GM12878 (cell line): ENCODE results near the gene MEIS1. TPM values are rescaled to one million over a fixed set of nuclear protein-coding genes. Genes with fewer than 3 reads are reported as not detected.

ENCODE experiments used
- ATAC-seq: fragments of 200-7000 bp; cut with Tn5 transposase; 3 replicates; pipeline ENCODE4 v1.9.1; 2020; ENCODE audit warnings: mild to moderate bottlenecking, moderate library complexity
- BruUV-seq: library from RNA; stranded (reverse); fragments of 400-500 nt; replicated peaks from 2 replicates; lab custom pipeline; 2021; lab: Mats Ljungman, UMichigan
- CTCF ChIA-PET: fragments of 300-600 bp; sonication (Branson Sonifier 250); formaldehyde crosslinking; extraction: SDS; loops from one replicate; lab custom pipeline; 2021; ENCODE audit warnings: inconsistent platforms; lab: Yijun Ruan, JAX
- POLR2A ChIA-PET: fragments of 350-600 bp; formaldehyde crosslinking; extraction: SDS; loops from one replicate; lab custom pipeline; 2021; ENCODE audit warnings: inconsistent platforms; lab: Charles Lee
- RAD21 ChIA-PET: fragments of 300-600 bp; sonication (Branson Sonifier 250); formaldehyde crosslinking; loops from one replicate; lab custom pipeline; 2023; ENCODE audit warnings: antibody characterized with exemption; ENCODE audit not compliant: unreplicated experiment; lab: Charles Lee
- SMC1A ChIA-PET: fragments of 300-600 bp; sonication (Branson Sonifier 250); formaldehyde crosslinking; loops from one replicate; lab custom pipeline; 2023; ENCODE audit not compliant: unreplicated experiment, uncharacterized antibody; lab: Charles Lee
- DNase-seq: peaks from one replicate; pipeline ENCODE4 v3.0.0-alpha.2; 2011; ENCODE audit warnings: low read depth, low spot score
- FAIRE-seq: peaks from 3 replicates; lab custom pipeline; 2011; peaks lifted over from hg19 to GRCh38; lab: Jason Lieb, UNC
- H2AFZ ChIP-seq: 2 replicates; pipeline ENCODE4 v1.6.0; 2011; ENCODE audit warnings: low read depth, low read length, control low read depth; ENCODE audit not compliant: control insufficient read depth
- H3K27ac ChIP-seq: 2 replicates; pipeline ENCODE4 v1.5.1; 2011; ENCODE audit warnings: control low read depth; ENCODE audit not compliant: control insufficient read depth, insufficient read depth
- H3K27me3 ChIP-seq, 2 experiments: replicated peaks in 1 of 2; 2 replicates each; pipeline versions ENCODE4 v1.6.0 to v1.6.1; 2011; ENCODE audit warnings: low read length in 1 of 2; ENCODE audit not compliant: control insufficient read depth in 2 of 2, insufficient read depth in 2 of 2
- H3K36me3 ChIP-seq, 2 experiments: 2 replicates each; pipeline ENCODE4 v1.5.1; 2011; ENCODE audit warnings: low read length in 1 of 2; ENCODE audit not compliant: control insufficient read depth in 2 of 2, insufficient read depth in 2 of 2
- H3K4me1 ChIP-seq: 2 replicates; pipeline ENCODE4 v1.6.1; 2011; ENCODE audit warnings: mild to moderate bottlenecking, low read length, moderate library complexity, mixed read lengths; ENCODE audit not compliant: control insufficient read depth, insufficient read depth
- H3K4me2 ChIP-seq: 2 replicates; pipeline ENCODE4 v1.6.0; 2011; ENCODE audit warnings: control low read depth; ENCODE audit not compliant: control insufficient read depth, insufficient read depth
- H3K4me3 ChIP-seq: fragments of 200-600 bp; sonication (generic); 2 replicates; pipeline ENCODE4 v1.5.1; 2016
- H3K79me2 ChIP-seq: 2 replicates; pipeline ENCODE4 v1.6.0; 2011; ENCODE audit warnings: low read length; ENCODE audit not compliant: control insufficient read depth, insufficient read depth
- H3K9ac ChIP-seq: 2 replicates; pipeline ENCODE4 v1.8.0; 2011; ENCODE audit warnings: low read length, control low read depth, mixed read lengths; ENCODE audit not compliant: control insufficient read depth, insufficient read depth
- H3K9me3 ChIP-seq: replicated peaks from 3 replicates; pipeline ENCODE4 v1.5.1; 2011; ENCODE audit warnings: mild to moderate bottlenecking, low read length; ENCODE audit not compliant: control insufficient read depth, insufficient read depth
- H4K20me1 ChIP-seq: 2 replicates; pipeline ENCODE4 v1.6.0; 2011; ENCODE audit not compliant: control insufficient read depth, insufficient read depth
- EZH2 ChIP-seq: IDR thresholded peaks from 2 replicates; pipeline ENCODE4 v1.6.1; 2012; ENCODE audit warnings: low read depth, mild to moderate bottlenecking, control low read depth, inconsistent platforms, low read length, borderline replicate concordance; ENCODE audit not compliant: control insufficient read depth
- HDAC6 ChIP-seq: fragments of 200-600 bp; sonication (generic); IDR thresholded peaks from one replicate; pipeline ENCODE4 v1.8.0; 2017; ENCODE audit warnings: antibody characterized with exemption; ENCODE audit not compliant: unreplicated experiment
- JUNB ChIP-seq: IDR thresholded peaks from 2 replicates; pipeline ENCODE4 v1.6.1; 2016; ENCODE audit warnings: antibody characterized with exemption, mild to moderate bottlenecking
- KLF5 ChIP-seq: fragments of 450-650 bp; IDR thresholded peaks from 2 replicates; pipeline ENCODE4 v1.6.1; 2014; ENCODE audit warnings: mild to moderate bottlenecking; ENCODE audit not compliant: partially characterized antibody
- NKRF ChIP-seq: fragments of 450-650 bp; conservative IDR thresholded peaks from 2 replicates; pipeline ENCODE4 v1.6.1; 2017; ENCODE audit warnings: mild to moderate bottlenecking, moderate library complexity
- PML ChIP-seq: IDR thresholded peaks from 2 replicates; pipeline ENCODE4 v1.6.1; 2012; ENCODE audit warnings: low read length, inconsistent platforms
- SMAD5 ChIP-seq: IDR thresholded peaks from 2 replicates; pipeline ENCODE4 v1.6.1; 2016; ENCODE audit warnings: antibody characterized with exemption, low read depth
- SUZ12 ChIP-seq: fragments of 200-600 bp; sonication (generic); IDR thresholded peaks from one replicate; pipeline ENCODE4 v1.6.1; 2018; ENCODE audit warnings: antibody characterized with exemption, mild to moderate bottlenecking; ENCODE audit not compliant: unreplicated experiment
- ZBTB40 ChIP-seq: fragments of 450-650 bp; IDR thresholded peaks from 2 replicates; pipeline ENCODE4 v1.6.1; 2016; ENCODE audit warnings: mild to moderate bottlenecking, moderate library complexity, borderline replicate concordance
- WGBS: methylation state at CpG from one replicate; pipeline ENCODE4 v1.1.6; 2016; ENCODE audit warnings: low lambda C conversion rate; ENCODE audit not compliant: insufficient replicate concordance, insufficient coverage; ENCODE audit errors: missing lambda C conversion rate; 5-methylcytosine and 5-hydroxymethylcytosine counted together
- in situ Hi-C: fragments of 300-500 bp; cut with MboI; formaldehyde crosslinking; loops from 9 replicates; pipeline ENCODE4 v1.14.3; 2018; ENCODE audit warnings: mixed read lengths
- intact Hi-C: fragments of 100-400 bp; cut with micrococcal nuclease; formaldehyde crosslinking; loops from one replicate; pipeline ENCODE4 v1.14.2; 2022; ENCODE audit not compliant: unreplicated experiment
- polyA plus RNA-seq, 11 experiments: library from polyadenylated mRNA; depleted of rRNA in 4 of 11; unstranded in 6 of 11; stranded (reverse) in 5 of 11; fragments of >200 nt; fragmentation: Nextera tagmentation in 4 of 11; fragmentation: Illumina TruSeq in 1 of 11; extraction: Ambion mirVana in 4 of 11; extraction: Trizol in 1 of 11; gene quantifications; 1 replicate in 1 of 11; 2 replicates in 10 of 11; pipeline versions ENCODE4 v1.2.1 to v1.2.3, GENCODE V29; 2011 to 2016; ENCODE audit warnings: inconsistent platforms in 2 of 11, missing spikeins in 2 of 11, low read depth in 1 of 11
- total RNA-seq, 4 experiments: library from RNA; depleted of rRNA in 3 of 4; stranded (reverse); fragments of >200 nt in 3 of 4; fragmentation: Illumina TruSeq in 1 of 4; extraction: Trizol in 1 of 4; gene quantifications; 2 replicates each; pipeline versions ENCODE4 v1.2.1 to v1.2.3, GENCODE V29; 2013 to 2021

MEIS1 gene
- total and polyA plus RNA-seq, 10 of the 15 experiments (the other 5 are each of a cell fraction or from before 2014, with no cell fraction given) = 0.04 to 0.31 (median 0.14) TPM; not detected in 6

- no peak for TF ChIP-seq ZBTB40
- no peak for TF ChIP-seq SMAD5
- TF ChIP-seq HDAC6 = no peak
Observed at GRCh38 chr2:66418381-66418780, 16.5 kb upstream of the MEIS1 start (continued).

GRCh38 chr2:66421612-66422011 is 13.3 kb upstream of the MEIS1 start:
- Histone ChIP-seq H3K36me3 (no peaks in the 10 kb centered on the region), H3K79me2 (no peaks in the 10 kb centered on the region), H3K4me2 (no peak overlapping the region), H3K4me1 (no peaks in the 10 kb centered on the region), H3K4me3 (no peak overlapping the region), H4K20me1 (no peaks in the 10 kb centered on the region), H3K9ac (no peak overlapping the region), H3K9me3 (no peaks in the 10 kb centered on the region), H3K27me3 (no peaks in the 10 kb centered on the region; a peak in 1 of 4 replicates), H2AFZ (no peak overlapping the region), H3K27ac (no peak overlapping the region)
- 4% methylated on average over 1 of the region's 1 CpG for WGBS
- in situ Hi-C loops = no loop called here
- intact Hi-C loops = no loop called here
- BruUV-seq = no TSS peak
- SMC1A ChIA-PET = interaction anchor here (1.4 kb wide), 1 partner anchor 16 kb away, joined by 3 read pairs; no protein-coding TSS in a partner anchor
- FAIRE-seq (no peak), DNase-seq (no peak), ATAC-seq (peak; percentile 54)
- POLR2A ChIA-PET = no interaction called here
- TF ChIP-seq EZH2 (no peak), NKRF (no peak), JUNB (peak; percentile 84), SUZ12 (no peak), KLF5 (no peak), PML (no peak)
- RAD21 ChIA-PET = no interaction called here
- CTCF ChIA-PET = no interaction called here
